ENCODE data around the gene CEND1. TPM values are rescaled to one million over a fixed set of nuclear protein-coding genes. Genes with fewer than 3 reads are reported as not detected.
A peak's percentile ranks its signal among the peaks of the same experiment; 100 is the strongest.

Gene CEND1
- total RNA-seq, 1 experiment from 2014 or later = 0.81 TPM

GRCh38 chr11:826227-826621 is 36.3 kb upstream of the CEND1 start:
- no peaks in the 10 kb centered on the region for H3K79me1 ChIP-seq (ENCODE audit: insufficient read depth, low read depth, low read length, poor library complexity, severe bottlenecking)
- no peak overlapping the region for H4K91ac ChIP-seq (ENCODE audit: insufficient read length, low read depth, low read length)
- no peak overlapping the region for H2AK5ac ChIP-seq (ENCODE audit: insufficient read length, low read length)
- H2BK12ac ChIP-seq (ENCODE audit: insufficient read length, low read depth, low read length) = no peak overlapping the region
- no peak overlapping the region for H2AFZ ChIP-seq (ENCODE audit: low read length)
- no peak overlapping the region for H2BK20ac ChIP-seq (ENCODE audit: low read depth, low read length, poor library complexity, severe bottlenecking)
- no peaks in the 10 kb centered on the region for H3K9me3 ChIP-seq (ENCODE audit: control insufficient read depth, low read depth, low read length)
- H3K4me3 Mint-ChIP-seq = peak overlapping the region; percentile 59 to 78
- TF ChIP-seq CTCF (conservative IDR thresholded peaks at IDR 0.05) = no peak
- no peak overlapping the region for H3K4ac ChIP-seq (ENCODE audit: low read depth, low read length)
- H3K27me3 Mint-ChIP-seq (ENCODE audit: low read depth) = peaks cover 24% of the 10 kb centered on the region
- H3K4me2 ChIP-seq (ENCODE audit: insufficient read depth, insufficient read length, low read length) = no peak overlapping the region
- H3K23ac ChIP-seq (ENCODE audit: insufficient read length, low read depth, low read length) = no peak overlapping the region
- no peak overlapping the region for H4K5ac ChIP-seq (ENCODE audit: insufficient read length, low read depth, low read length)
- no peak overlapping the region for H2BK5ac ChIP-seq (ENCODE audit: insufficient read length, low read length)
- no peak overlapping the region for H3K56ac ChIP-seq (ENCODE audit: insufficient read length, low read depth, low read length)
- no peaks in the 10 kb centered on the region; the same call in 1 of the 2 replicates for H3K4me1 ChIP-seq (ENCODE audit: insufficient read depth, low read length)
- H2BK120ac ChIP-seq (ENCODE audit: low read depth, low read length, poor library complexity, severe bottlenecking) = no peak overlapping the region
- H3K4me1 Mint-ChIP-seq = peaks cover 23 to 31% of the 10 kb centered on the region in 2 experiments
- H3K36me3 Mint-ChIP-seq (ENCODE audit: insufficient read depth in 1 of 3, low read depth in 3 of 3) = peaks cover 0 to 26% (median 13%) of the 10 kb centered on the region in 3 experiments
- no peaks in the 10 kb centered on the region for H3K79me2 ChIP-seq (ENCODE audit: insufficient read depth, low read length)
- H3K27me3 ChIP-seq (ENCODE audit: insufficient read depth, low read length) = peaks cover 5% of the 10 kb centered on the region; the same call in 1 of the 2 replicates
- H3T11ph ChIP-seq (ENCODE audit: low read length) = no peak overlapping the region
- H4K8ac ChIP-seq (replicated peaks; ENCODE audit: insufficient read length, low read depth, low read length) = no peak overlapping the region
- no peak overlapping the region for H2BK15ac ChIP-seq (ENCODE audit: low read depth, low read length)
- no peak overlapping the region for H3K27ac Mint-ChIP-seq
- H4K20me1 ChIP-seq (ENCODE audit: control insufficient read depth, insufficient read depth, insufficient read length) = no peaks in the 10 kb centered on the region
- H3K14ac ChIP-seq (ENCODE audit: insufficient read depth, low read length) = no peak overlapping the region
- no peak overlapping the region for H3K9ac ChIP-seq (ENCODE audit: extremely low read depth, insufficient read length, low read length)
- H3K23me2 ChIP-seq (ENCODE audit: insufficient read length, low read depth, low read length, poor library complexity, severe bottlenecking) = peaks cover 24% of the 10 kb centered on the region
- no peaks in the 10 kb centered on the region; a peak in 1 of 5 replicates for H3K9me3 Mint-ChIP-seq
- no CpG with 5 or more reads among the region's 9 CpGs for WGBS (ENCODE audit: extremely low coverage, insufficient read length, low lambda C conversion rate)
- DNase-seq = no peak
- no peak overlapping the region for H3K27ac ChIP-seq (ENCODE audit: insufficient read length, low read depth, low read length)
- no peak overlapping the region for H3K18ac ChIP-seq (ENCODE audit: insufficient read length, low read depth, low read length)

Measured in H9 (cell line).